GM19397 (cell line): ENCODE results near the gene LYRM4.
"Not testable (repeated sequence)": the region's sequence is repeated elsewhere in the genome, so short reads cannot be mapped to it uniquely, and the experiment has no call there.

Source experiments
- ATAC-seq: cut with Tn5 transposase; IDR thresholded peaks from one replicate; pipeline ENCODE4 v1.9.1; 2021; ENCODE audit warnings: mild to moderate bottlenecking, moderate library complexity; ENCODE audit not compliant: unreplicated experiment

The LYRM4 gene

GRCh38 chr6:5125152-5126006 is 135.4 kb downstream of the LYRM4 start:
- no peak for ATAC-seq

GRCh38 chr6:5124526-5124925 is 136.2 kb downstream of the LYRM4 start:
- no peak for ATAC-seq

- ATAC-seq, result no peak
Observed at GRCh38 chr6:5123296-5124143, 137.2 kb downstream of the LYRM4 start.

GRCh38 chr6:5122504-5123112 is 138.1 kb downstream of the LYRM4 start:
- no peak for ATAC-seq

- no peak for ATAC-seq
Observed at GRCh38 chr6:5121956-5122355, 138.8 kb downstream of the LYRM4 start.

GRCh38 chr6:5121479-5121878 is 139.3 kb downstream of the LYRM4 start:
- ATAC-seq, result no peak

- ATAC-seq, result not testable (repeated sequence)
Observed at GRCh38 chr6:5120543-5120942, 140.2 kb downstream of the LYRM4 start.

- no peak for ATAC-seq
Observed at GRCh38 chr6:5120011-5120410, 140.7 kb downstream of the LYRM4 start.

- no peak for ATAC-seq
Observed at GRCh38 chr6:5119090-5119951, 141.4 kb downstream of the LYRM4 start.

- no peak for ATAC-seq
Observed at GRCh38 chr6:5116243-5116991, 144.3 kb downstream of the LYRM4 start.

GRCh38 chr6:5115168-5115567 is 145.6 kb downstream of the LYRM4 start:
- ATAC-seq, result no peak

GRCh38 chr6:5113096-5113495 is 147.7 kb downstream of the LYRM4 start:
- no peak for ATAC-seq

- ATAC-seq, result no peak
Observed at GRCh38 chr6:5112066-5112799, 148.5 kb downstream of the LYRM4 start.

- no peak for ATAC-seq
Observed at GRCh38 chr6:5111626-5112025, 149.1 kb downstream of the LYRM4 start.

- no peak for ATAC-seq
Observed at GRCh38 chr6:5110246-5110645, 150.5 kb downstream of the LYRM4 start.

GRCh38 chr6:5109436-5109835 is 151.3 kb downstream of the LYRM4 start:
- ATAC-seq, result no peak

- ATAC-seq, result no peak
Observed at GRCh38 chr6:5108536-5109150, 152.1 kb downstream of the LYRM4 start.

- no peak for ATAC-seq
Observed at GRCh38 chr6:5108068-5108467, 152.7 kb downstream of the LYRM4 start.

GRCh38 chr6:5107341-5107740 is 153.4 kb downstream of the LYRM4 start:
- no peak for ATAC-seq
